Transverse colon (tissue), 3 donors: Measurements from ENCODE around the gene MEGF9.

Source experiments
- CTCF ChIP-seq, 5 experiments: fragments of 200-600 bp in 3 of 5; fragments of 450-650 bp in 2 of 5; sonication (generic) in 3 of 5; IDR thresholded peaks; 1 replicate in 2 of 5; 2 replicates in 3 of 5; pipeline ENCODE4 v1.5.1; 2016 to 2017; ENCODE audit warnings: antibody characterized with exemption in 5 of 5, inconsistent platforms in 3 of 5, mild to moderate bottlenecking in 2 of 5, moderate library complexity in 1 of 5
- POLR2A ChIP-seq: fragments of 450-650 bp; IDR thresholded peaks from one replicate; pipeline ENCODE4 v1.6.1; 2016; ENCODE audit warnings: antibody characterized with exemption, mild to moderate bottlenecking, moderate library complexity

DNA sequence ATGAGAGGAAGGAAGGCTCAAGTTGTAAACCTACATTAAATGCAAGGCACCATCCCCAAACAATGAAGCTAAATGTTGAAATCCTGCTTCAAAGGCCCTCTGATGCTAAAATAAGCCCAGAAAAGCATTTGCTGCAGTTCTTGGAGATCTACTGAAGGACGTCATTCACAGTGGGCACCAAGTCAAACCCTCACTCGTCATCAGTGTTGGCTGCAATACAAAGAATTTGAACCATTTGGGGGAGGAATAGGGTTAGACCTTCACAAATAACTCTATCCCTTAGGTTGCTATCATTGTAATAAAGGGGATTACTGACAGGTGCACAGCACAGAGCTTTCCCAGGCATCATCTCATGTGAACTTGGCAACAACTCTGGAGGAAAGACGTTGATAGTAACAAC, 9.3 kb upstream of the MEGF9 start:
- TF ChIP-seq CTCF (IDR thresholded peaks at IDR 0.05) (no peak), POLR2A (no peak)
